Activated T-helper 1 cell treated with Interleukin-2 at 50 U/mL for 16 hours (primary cell): ENCODE measurements around the gene EPB41L5.
"Not testable (repeated sequence)": the region's sequence is repeated elsewhere in the genome, so short reads cannot be mapped to it uniquely, and the experiment has no call there.

Experiments used
- DNase-seq: peaks from one replicate; pipeline ENCODE4 v3.0.0-alpha.2; 2020; ENCODE audit warnings: low read depth

Gene EPB41L5

DNA sequence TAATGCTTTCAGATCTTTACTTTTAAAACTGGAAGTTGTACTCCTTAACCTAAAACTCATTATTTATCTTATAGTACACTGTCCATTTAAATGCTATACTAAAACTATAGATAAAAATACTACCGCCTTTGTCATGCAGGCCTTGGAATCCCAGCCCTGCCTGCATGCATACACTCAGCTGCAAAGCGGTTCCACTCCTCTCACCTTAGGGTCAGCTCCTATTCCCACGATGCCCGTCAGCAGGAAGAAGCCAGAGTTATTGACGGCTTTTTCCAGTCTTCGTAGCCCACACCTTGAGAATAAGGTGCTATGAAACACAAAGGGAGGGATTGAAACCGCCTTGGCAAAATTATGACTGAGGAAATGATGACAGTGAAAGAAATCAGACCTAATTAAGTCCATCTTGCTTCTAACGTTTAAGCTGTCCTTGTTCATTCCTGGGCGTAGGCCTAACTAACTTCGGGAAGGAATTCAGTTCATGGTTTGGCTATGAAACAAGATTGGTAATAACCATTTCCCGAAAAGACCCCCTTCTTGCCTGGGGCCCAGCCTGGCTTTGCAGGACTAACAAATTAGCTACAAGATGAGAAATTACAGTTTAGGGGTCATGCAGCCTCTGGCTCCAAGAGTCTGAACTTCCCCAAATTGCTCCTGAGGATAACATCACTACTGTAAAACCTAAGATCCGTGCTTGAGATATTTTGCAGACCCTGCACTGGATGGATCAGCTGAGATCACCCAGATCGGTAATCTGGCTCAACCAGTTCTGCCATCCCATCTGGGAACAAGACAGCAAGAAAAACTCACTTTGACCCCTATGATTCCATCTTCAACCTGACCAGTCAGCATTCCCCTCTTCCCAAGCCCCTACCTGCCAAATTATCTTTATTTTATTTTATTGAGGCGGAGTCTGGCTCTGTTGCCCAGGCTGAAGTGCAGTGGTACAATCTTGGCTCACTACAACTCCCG is 17.1 kb downstream of the EPB41L5 start:
- DNase-seq = no peak

DNA sequence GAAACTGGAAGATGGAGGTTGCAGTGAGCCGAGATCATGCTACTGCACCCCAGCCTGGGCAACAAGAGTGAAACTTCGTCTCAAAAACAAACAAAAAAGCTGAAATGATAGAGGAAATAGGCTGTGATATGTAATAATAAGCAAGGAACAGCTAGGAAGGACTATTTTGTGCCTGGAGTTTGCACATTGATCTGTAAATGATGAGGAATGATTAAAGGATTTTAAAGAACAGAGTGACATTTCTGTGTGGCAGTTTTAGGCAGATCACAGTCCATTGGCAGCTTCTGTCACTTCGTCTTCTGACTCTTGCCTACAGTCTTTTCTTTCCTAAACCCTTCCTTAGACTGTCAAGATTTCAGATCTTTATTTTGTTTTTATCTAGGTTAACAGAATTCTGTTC is 19.4 kb downstream of the EPB41L5 start:
- no peak for DNase-seq

DNA sequence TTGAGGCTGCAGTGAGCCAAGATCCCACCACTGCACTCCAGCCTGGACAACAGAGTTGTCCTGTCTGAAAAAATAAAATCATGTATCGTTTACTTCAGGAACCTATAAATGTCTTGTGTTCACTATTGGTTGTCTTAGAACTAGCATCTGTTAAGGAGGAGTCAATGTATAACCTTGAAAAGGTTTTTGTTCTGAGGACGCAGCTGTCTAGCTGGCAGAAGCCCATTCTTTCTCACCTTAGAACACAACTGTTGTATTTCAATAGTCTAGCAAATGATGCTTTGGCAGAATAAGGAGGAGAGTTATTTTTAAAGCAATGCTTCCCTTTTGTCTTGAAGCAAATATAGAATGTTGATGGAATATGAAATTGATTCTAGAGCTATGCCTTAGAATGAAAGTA is 21.1 kb downstream of the EPB41L5 start:
- DNase-seq = no peak

DNA sequence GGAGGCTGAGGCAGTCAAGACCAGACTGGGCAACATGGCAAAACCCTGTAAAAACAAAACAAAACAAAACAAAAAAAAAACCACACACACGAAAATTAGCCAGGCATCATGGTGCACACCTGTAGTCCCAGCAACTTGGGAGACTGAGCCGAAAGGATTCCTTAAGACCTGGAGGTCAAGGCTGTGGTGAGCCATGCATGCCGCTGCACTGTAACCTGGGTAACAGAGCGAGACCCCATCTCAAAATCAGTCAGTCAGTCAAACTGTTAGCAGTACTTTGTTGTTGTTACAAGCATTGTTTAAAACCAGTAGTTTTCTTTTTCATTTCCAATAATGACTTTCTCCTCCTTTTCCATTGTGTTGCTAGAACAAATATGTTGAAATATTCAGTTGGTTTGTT is 21.7 kb downstream of the EPB41L5 start:
- DNase-seq = no peak

DNA sequence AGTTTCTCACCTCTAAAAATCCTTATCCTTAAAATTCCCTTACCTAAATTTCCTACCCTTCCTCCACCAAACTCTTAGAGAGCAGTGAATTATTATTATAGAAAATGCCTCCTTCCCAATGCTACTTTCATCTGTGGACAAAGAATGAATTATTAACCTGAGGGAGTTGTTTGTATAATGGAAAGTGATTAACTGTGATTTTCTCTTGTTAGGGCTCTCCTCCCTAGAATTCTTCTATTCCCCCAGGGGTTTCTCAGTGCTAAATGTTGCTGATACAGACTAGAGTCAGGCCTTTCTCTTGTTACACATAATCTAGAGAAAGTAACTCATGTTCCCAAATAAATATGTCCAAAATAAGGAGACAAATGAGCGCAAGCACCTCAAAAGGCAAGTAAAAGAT is 23.3 kb downstream of the EPB41L5 start:
- DNase-seq = no peak

DNA sequence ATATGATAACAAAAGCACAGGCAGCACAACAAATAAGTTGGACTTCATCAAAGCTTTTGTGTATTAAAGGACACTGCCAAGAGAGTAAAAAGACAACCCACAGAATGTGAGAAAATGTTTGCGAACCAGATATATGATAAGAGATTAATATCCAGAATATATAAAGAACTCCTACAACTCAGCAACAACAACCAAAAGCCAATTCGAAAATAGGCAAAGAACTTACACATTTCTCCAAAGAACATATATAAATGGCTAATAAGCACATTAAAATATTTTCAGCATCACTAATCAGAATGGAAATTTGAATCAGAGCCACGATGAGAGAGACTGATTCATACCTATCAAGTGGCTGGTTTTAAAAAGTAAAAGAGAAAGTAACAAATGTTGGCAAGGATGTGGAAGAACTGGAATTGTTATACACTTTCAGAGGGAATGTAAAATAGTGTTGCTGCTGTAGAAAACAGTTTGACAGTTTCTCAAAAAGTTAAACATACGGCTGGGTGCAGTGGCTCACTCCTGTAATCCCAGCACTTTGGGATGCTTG is 25.2 kb downstream of the EPB41L5 start:
- DNase-seq = no peak

DNA sequence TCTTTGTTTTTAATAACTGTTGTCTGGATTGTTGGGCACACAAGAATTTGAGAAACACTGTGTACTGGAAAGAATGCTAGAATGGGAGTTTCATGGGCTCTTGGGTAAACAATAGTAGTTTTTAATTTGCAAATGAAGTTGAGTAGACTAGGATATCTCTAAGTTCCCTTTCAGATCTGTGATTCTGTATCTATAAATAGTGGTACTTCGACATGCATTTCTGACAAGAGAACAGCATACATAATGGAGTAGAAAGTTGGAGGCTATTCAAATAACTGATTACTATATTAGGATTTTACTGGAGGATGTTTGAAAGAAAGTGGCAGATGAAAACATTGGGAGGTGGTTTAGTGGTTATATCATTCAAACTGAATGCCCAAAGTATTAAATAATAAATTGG is 29.5 kb downstream of the EPB41L5 start:
- DNase-seq = no peak

DNA sequence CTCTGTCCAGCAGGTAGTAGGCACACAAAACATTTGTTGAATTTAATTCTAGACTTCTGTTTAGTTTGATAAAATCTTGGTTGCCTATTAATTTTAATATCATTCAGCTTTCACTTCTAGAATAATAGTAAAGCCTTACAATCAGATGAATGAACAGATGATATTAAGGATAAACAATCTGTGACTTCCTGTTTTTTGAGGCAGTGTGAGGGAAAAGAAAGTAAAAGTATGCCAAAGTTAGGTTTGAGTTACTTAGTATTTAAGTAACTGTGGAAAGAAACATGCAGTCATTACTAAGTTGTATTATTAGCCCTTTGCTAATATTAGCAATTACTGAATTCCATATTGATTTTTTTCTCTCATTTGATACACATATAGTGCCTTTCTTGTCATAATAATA is 31.5 kb downstream of the EPB41L5 start:
- no peak for DNase-seq

DNA sequence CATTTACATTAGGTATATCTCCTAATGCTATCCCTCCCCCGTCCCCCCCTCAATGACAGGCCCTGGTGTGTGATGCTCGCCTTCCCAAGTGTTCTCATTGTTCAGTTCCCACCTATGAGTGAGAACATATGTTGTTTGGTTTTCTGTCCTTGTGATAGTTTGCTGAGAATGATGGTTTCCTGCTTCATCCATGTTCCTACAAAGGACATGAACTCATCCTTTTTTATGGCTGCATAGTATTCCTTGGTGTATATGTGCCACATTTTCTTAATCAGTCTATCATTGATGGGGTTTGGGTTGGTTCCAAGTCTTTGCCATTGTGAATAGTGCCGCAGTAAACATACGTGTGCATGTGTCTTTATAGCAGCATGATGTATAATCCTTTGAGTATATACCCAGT is 32.9 kb downstream of the EPB41L5 start:
- not testable (repeated sequence) for DNase-seq

DNA sequence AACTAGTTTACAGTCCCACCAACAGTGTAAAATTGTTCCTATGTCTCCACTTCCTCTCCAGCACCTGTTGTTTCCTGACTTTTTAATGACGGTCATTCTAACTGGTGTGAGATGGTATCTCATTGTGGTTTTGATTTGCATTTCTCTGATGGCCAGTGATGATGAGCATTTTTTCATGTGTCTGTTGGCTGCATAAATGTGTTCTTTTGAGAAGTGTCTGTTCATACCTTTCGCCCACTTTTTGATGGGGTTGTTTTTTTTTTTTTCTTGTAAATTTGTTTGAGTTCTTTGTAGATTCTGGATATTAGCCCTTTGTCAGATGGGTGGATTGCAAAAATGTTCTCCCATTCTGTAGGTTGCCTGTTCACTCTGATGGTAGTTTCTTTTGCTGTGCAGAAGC is 33.4 kb downstream of the EPB41L5 start:
- DNase-seq = not testable (repeated sequence)

DNA sequence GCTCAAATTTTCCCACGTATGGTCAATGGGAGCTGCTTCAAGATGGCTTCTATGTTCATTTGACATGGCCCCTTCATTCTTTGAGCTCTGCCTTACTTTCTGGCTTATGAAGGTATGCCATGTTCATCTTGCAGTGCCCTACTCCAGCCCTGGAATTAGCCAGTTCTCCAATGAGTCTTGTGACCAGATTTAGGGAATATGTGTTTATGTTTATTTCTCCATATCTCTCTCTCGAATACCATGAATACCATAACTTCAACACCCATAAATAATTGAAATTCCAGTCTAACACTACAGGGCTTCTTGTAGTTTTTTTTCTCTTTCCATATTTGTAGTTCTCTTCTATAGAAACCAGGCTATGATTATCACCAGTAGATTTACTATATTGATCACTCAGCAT is 39.7 kb downstream of the EPB41L5 start:
- DNase-seq = no peak

DNA sequence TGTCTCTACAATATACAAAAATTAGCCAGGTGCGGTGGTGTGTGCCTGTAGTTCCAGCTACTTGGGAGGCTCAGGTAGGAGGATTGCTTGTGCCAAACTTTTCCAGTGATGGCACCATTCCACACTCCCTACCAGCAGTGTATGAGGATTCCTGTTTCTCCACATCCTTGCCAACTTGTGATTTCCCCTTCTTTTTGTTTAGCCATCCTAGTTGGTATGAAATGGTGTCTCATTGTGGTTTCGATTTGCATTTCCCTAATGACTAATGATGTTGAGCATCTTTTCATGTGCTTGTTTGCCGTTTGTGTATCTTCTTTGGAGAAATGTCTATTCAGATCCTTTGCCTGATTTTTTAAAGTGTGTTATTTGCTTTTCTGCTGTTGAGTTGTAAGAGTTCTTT is 41.0 kb downstream of the EPB41L5 start:
- no peak for DNase-seq

DNA sequence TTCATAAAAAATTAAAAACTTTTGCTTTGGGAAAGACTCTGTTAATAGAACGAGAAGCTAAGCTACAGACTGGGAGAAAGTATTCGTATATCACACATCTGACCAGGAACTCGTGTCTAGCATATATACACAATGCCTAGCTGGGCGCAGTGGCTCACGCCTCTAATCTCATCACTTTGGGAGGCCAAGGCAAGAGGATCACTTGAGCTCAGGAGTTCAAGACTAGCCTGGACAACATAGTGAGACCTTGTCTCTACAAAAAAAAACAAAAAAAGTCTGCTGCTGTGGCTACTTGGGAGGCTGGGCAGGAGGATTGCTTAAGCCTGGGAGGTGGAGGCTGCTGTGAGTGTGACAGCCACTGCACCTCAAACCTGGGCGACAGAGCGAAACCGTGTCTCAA is 46.6 kb downstream of the EPB41L5 start:
- no peak for DNase-seq

DNA sequence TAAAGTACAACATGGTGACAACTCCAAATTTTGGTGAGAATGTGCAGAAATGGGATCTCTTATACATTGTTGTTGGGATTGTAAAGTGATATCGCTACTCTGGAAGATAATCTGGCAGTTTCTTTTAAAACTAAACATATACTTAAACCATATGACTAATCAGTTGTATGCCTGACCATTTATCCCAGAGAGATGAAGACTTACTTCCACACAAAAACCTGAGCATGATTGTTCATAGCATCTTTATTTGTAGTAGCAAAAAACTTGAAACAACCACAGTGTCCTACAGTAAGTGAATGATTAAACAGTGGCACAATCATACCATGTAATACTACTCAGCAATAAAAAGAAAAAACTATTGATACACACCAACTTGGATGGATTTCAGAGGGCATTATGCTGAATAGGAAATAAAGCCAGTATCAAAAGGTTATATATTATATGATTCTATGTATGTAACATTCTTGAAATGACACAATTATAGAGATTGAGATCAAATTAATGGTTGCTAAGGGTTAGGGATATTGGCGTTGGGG is 47.3 kb downstream of the EPB41L5 start:
- DNase-seq = no peak

DNA sequence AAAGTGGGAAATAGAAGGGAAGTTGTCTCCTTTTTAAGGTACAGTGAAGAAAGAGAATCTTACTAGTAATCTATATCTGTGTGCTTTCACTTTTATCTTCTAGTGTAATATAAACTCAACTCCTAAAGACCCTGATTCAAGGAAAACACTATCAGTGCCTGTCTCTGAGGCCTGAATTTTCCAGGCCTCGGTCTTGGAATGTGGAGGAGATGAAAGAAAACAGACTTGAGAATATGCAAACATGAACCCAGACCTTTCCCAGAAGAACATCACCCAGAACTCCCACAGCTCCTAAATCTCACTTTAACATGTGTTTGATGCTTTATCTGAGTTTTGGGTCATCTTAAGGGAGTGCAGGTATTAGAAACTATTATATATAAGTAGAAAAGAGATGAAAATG is 51.8 kb downstream of the EPB41L5 start:
- DNase-seq = no peak

DNA sequence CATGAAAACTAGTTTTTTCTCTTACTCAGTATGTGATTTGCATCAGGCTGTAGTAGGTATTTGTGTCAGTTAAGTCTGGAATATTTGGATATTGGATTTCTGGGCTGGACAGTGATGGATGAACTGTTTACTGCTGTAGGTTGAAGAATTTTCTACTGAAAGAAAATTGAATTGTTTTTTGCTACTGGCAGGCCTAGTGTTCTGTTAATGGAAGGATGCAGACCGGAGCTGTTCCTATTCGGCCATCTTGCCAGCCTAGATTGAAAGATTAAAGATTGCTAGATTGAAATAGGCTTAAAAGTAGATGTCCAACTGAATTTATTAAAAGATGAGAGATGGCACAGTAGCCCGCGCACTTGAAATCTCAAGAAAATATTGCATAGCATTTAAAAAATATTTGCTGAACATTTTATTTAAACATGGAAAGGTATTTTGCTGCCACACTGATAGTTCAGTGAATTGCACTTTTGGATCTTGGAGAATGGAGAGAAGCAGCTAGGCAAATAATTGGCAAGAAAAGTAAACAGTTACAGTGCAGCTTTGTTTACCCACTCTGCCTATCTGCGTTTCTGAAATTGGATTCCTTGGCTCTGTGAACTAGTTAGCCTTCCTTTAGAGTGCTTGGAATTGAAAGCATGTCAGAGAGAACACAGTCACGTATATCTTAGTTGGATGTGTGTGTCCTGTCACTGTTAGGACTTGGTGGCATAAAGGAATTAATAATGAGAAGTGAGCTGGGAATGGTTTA is 54.1 kb downstream of the EPB41L5 start:
- DNase-seq = no peak

DNA sequence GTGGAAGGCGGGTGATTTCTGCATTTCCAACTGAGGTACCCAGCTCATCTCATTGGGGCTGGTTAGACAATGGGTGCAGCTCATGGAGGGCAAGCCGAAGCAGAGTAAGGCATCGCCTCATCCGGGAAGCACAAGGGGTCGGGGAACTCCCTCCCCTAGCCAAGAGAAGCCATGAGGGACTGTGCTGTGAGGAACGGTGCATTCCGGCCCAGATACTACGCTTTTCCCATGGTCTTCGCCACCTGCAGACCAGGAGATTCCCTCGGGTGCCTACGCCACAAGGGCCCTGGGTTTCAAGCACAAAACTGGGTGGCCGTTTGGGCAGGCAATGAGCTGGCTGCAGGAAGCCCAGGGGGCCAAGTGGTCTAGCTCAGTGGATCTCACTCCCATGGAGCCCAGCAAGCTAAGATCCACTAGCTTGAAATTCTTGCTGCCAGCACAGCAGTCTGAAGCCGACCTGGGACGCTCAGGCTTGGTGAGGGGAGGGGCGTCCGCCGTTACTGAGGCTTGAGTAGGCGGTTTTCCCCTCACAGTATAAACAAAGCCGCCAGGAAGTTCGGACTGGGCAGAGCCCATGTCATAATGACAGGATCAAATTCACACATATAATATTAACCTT is 55.3 kb downstream of the EPB41L5 start:
- DNase-seq = not testable (repeated sequence)

DNA sequence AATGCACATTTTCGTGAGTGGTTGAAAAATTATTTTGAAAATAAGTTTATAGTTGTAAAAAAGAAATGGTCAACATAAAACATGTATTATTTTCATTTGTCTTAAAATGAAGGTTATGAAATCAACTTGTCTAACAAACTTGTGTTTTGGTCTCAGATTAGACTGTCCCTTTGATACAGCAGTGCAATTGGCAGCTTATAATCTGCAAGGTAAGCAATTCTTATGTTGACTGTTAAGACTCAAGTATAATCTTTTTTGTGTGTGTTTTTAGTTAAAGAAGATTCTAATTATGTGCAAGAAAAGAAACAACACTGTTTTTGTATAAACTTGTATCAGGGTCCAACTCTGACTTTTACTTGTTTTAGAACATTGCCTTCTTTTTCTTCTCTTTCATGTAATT is 62.7 kb downstream of the EPB41L5 start:
- no peak for DNase-seq

DNA sequence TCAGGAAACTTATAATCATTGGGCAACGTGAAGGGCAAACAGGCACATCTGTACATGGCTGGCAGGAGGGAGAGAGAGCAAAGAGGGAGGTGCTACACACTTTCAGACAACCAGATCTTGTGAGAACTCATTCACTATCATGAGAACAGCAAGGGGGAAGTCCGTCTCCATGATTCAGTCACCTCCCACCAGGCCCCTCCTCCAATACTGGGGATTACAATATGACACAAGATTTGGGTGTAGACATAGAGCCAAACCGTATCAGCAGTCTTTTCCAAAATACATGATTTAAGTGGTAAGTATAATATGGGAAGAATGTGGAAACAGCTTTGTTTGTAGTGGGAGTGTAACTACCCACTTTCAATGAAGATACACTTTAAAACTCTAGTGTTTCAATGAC is 65.0 kb downstream of the EPB41L5 start:
- no peak for DNase-seq

DNA sequence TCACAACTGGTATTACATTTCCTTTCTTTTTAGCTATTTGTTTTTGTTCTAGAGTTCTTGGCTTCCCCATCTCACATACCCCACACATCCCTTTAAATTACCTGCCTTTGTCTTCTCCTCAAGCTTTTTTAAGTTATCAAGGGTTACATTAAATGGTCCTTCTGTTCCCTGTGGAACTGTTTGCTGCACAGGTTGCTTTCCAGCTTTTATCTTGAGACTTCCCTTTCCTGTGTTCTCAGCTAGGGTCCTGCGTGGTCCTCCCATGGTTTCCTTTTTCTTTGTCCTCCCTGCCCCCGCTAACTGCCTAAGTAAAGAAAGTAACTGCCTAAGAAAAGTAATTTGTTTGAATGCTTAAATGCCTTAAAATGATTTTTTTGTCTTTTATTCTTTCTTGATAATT is 66.8 kb downstream of the EPB41L5 start:
- DNase-seq = no peak

DNA sequence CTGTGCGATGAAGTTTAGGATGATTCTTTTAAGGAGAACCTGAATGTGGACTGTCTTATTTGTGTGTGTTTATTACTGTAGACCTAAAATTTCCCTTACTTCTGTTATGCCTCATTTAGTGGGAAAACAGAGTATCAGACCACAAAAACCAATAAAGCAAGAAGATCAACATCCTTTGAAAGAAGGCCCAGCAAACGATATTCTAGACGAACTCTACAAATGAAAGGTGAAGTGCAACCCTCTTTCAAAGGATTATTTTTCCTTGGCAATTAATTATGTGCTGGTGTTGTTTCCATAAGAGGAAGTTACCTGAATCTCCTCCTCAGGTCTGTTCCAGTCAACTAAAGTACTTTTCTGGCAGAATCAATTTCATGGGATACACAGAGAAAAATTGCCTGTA is 78.6 kb downstream of the EPB41L5 start:
- DNase-seq = no peak

DNA sequence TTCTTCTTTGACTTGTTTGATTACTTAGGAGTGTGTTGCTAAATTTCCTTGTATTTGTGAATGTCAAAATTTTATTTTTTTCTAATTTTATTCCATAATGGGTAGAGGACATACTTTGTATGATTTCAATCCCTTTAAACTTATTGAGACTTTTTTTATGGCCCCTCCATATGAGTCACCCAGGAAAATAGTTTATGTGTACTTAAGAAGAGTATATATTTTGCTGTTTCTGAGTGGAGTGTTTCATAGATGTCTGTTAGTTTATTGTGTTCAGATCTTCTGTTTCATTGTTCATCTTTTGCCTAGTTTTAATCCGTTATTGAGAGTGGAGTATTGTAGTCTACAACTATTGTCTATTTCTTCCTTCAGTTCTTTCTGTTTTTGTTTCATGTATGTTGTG is 81.9 kb downstream of the EPB41L5 start:
- no peak for DNase-seq
